ENCODE results near the gene LAMB1. TPM values are rescaled to one million over a fixed set of nuclear protein-coding genes. Genes with fewer than 3 reads are reported as not detected.

Gene LAMB1
- total and polyA plus RNA-seq, 2 of the 13 experiments (the other 11 are each of a cell fraction or from before 2014, with no cell fraction given), result 109 to 124 TPM

DNA sequence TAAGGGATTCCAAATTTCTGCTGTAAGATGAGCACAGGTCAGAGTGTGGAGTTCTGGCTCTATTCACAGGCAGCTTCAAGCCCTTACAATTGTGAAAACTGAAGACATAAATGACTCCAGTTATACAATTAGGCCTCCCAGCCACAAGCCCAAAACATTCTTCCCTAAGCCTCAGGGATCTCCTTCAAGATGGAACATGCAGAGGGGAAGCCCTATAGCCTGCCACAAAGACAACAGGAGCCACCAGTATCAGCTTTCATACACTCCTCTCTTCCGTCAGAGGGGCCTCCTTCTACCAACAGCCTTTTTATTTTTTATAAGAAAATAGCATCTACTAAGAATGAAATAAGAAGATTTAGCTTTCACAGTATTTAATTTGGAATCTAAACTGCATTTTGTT, 65.4 kb downstream of the LAMB1 start (continued):
- TF ChIP-seq, protein P1, sequence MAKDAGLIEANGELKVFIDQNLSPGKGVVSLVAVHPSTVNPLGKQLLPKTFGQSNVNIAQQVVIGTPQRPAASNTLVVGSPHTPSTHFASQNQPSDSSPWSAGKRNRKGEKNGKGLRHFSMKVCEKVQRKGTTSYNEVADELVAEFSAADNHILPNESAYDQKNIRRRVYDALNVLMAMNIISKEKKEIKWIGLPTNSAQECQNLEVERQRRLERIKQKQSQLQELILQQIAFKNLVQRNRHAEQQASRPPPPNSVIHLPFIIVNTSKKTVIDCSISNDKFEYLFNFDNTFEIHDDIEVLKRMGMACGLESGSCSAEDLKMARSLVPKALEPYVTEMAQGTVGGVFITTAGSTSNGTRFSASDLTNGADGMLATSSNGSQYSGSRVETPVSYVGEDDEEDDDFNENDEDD (CRISPR knock-in tag; IDR thresholded peaks at IDR 0.05; ENCODE audit: borderline replicate concordance), result no peak
- TF ChIP-seq ZNF558 (CRISPR knock-in tag; IDR thresholded peaks at IDR 0.05; ENCODE audit: borderline replicate concordance) (no peak), GABPA (IDR thresholded peaks at IDR 0.05; ENCODE audit: low read depth, low read length) (no peak), GABPA (CRISPR knock-in tag; IDR thresholded peaks at IDR 0.05; ENCODE audit: low read depth) (no peak)

DNA sequence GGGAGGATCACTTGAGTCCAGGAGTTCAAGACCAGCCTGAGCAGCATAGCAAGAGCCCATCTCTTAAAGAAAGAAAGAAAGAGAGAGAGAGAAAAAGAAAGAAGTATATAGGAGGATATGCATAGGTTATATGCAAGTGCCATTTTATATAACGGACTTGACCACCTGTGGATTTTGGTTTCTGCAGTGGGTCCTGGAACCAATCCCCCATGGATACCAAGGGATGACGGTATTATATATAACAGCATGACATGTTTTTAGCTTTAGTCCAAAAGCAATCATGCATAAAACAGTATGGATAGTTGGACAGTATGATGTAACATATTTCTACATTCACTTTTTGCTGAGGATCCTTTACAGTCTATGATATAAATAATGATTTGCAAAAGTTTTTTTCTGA, 66.6 kb downstream of the LAMB1 start:
- no peak overlapping the region for H2AFZ ChIP-seq (ENCODE audit: low read length)
- peaks cover 23 to 57% of the 10 kb centered on the region in 2 experiments; a peak in 4 of 5 replicates for H3K36me3 ChIP-seq (replicated peaks in 1 of 2; ENCODE audit: control insufficient read depth in 1 of 2, insufficient read depth in 2 of 2, low read length in 2 of 2)
- no TSS peak for BruUV-seq (replicated peaks)
- H3K9me3 ChIP-seq (ENCODE audit: low read length), result no peaks in the 10 kb centered on the region
- in situ Hi-C loops (cut with HindIII; ENCODE audit: extremely low pct_ligation_motif_present, low pct_unique_long_range_greater_than_20kb), result no loop called here
- intact Hi-C loops (cut with micrococcal nuclease; ENCODE audit: unreplicated experiment), result no loop called here
- ATAC-seq, result no peak
- FAIRE-seq, result no peak
- CTCF ChIA-PET (ENCODE audit: low intra/inter-chr PET ratio, low total read pairs), result no interaction called here
- H3K4me2 ChIP-seq (ENCODE audit: low read depth, low read length), result no peak overlapping the region
- no peaks in the 10 kb centered on the region for H3K27me3 ChIP-seq (ENCODE audit: control insufficient read depth in 1 of 2, insufficient read depth in 2 of 2, low read length in 2 of 2)
- no peak overlapping the region for H3K4me3 ChIP-seq (replicated peaks in 1 of 3; ENCODE audit: insufficient read depth in 1 of 3, low read depth in 2 of 3, low read length in 3 of 3)
- no peak overlapping the region for H3K9ac ChIP-seq (ENCODE audit: insufficient read depth, low read depth, low read length)
- no peak overlapping the region for H3K27ac ChIP-seq (ENCODE audit: extremely low read length, insufficient read depth, low read length)
- no peak for DNase-seq (ENCODE audit: low spot score)
- no peaks in the 10 kb centered on the region for H3K79me2 ChIP-seq (ENCODE audit: insufficient read depth, low read length)
- H3K4me1 ChIP-seq (ENCODE audit: insufficient read depth, low read length), result no peaks in the 10 kb centered on the region
- no peaks in the 10 kb centered on the region for H4K20me1 ChIP-seq (ENCODE audit: insufficient read depth, low read length)
- POLR2A ChIA-PET, result no interaction called here
- WGBS (ENCODE audit: low lambda C conversion rate), result 95% methylated on average over 2 of the region's 2 CpGs
- TF ChIP-seq SSRP1 (CRISPR knock-in tag; IDR thresholded peaks at IDR 0.05) (no peak), ZNF24 (IDR thresholded peaks at IDR 0.05) (no peak), CHCHD3 (CRISPR knock-in tag; IDR thresholded peaks at IDR 0.05) (no peak), THAP11 (CRISPR knock-in tag; IDR thresholded peaks at IDR 0.05) (no peak), ZNF569 (CRISPR knock-in tag; IDR thresholded peaks at IDR 0.05; ENCODE audit: borderline replicate concordance) (no peak)
- TF ChIP-seq, protein P2, sequence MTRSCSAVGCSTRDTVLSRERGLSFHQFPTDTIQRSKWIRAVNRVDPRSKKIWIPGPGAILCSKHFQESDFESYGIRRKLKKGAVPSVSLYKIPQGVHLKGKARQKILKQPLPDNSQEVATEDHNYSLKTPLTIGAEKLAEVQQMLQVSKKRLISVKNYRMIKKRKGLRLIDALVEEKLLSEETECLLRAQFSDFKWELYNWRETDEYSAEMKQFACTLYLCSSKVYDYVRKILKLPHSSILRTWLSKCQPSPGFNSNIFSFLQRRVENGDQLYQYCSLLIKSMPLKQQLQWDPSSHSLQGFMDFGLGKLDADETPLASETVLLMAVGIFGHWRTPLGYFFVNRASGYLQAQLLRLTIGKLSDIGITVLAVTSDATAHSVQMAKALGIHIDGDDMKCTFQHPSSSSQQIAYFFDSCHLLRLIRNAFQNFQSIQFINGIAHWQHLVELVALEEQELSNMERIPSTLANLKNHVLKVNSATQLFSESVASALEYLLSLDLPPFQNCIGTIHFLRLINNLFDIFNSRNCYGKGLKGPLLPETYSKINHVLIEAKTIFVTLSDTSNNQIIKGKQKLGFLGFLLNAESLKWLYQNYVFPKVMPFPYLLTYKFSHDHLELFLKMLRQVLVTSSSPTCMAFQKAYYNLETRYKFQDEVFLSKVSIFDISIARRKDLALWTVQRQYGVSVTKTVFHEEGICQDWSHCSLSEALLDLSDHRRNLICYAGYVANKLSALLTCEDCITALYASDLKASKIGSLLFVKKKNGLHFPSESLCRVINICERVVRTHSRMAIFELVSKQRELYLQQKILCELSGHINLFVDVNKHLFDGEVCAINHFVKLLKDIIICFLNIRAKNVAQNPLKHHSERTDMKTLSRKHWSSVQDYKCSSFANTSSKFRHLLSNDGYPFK (CRISPR knock-in tag; IDR thresholded peaks at IDR 0.05; ENCODE audit: borderline replicate concordance), result no peak
- TF ChIP-seq, protein P3, sequence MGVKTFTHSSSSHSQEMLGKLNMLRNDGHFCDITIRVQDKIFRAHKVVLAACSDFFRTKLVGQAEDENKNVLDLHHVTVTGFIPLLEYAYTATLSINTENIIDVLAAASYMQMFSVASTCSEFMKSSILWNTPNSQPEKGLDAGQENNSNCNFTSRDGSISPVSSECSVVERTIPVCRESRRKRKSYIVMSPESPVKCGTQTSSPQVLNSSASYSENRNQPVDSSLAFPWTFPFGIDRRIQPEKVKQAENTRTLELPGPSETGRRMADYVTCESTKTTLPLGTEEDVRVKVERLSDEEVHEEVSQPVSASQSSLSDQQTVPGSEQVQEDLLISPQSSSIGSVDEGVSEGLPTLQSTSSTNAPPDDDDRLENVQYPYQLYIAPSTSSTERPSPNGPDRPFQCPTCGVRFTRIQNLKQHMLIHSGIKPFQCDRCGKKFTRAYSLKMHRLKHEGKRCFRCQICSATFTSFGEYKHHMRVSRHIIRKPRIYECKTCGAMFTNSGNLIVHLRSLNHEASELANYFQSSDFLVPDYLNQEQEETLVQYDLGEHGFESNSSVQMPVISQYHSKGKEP (CRISPR knock-in tag; IDR thresholded peaks at IDR 0.05), result no peak
- TF ChIP-seq, protein P4, sequence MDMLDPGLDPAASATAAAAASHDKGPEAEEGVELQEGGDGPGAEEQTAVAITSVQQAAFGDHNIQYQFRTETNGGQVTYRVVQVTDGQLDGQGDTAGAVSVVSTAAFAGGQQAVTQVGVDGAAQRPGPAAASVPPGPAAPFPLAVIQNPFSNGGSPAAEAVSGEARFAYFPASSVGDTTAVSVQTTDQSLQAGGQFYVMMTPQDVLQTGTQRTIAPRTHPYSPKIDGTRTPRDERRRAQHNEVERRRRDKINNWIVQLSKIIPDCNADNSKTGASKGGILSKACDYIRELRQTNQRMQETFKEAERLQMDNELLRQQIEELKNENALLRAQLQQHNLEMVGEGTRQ (IDR thresholded peaks at IDR 0.05; ENCODE audit: low read depth, low read length), result no peak
- TF ChIP-seq, protein P4 (CRISPR knock-in tag; IDR thresholded peaks at IDR 0.05; ENCODE audit: borderline replicate concordance), result no peak

Measured in HepG2 (cell line).